HepG2 (cell line): ENCODE data around the gene TUBB4B. TPM values are rescaled to one million over a fixed set of nuclear protein-coding genes. Genes with fewer than 3 reads are reported as not detected.

ENCODE experiments used
- ETV6 ChIP-seq: sonication (generic); formaldehyde crosslinking; conservative IDR thresholded peaks from 2 replicates; pipeline ENCODE4 v1.4.0; 2020; ENCODE audit warnings: missing genetic modification reagents
- FIP1L1 ChIP-seq: fragments of 200-400 bp; formaldehyde crosslinking; IDR thresholded peaks from 2 replicates; pipeline ENCODE4 v1.6.1; 2018; ENCODE audit warnings: low read depth, mild to moderate bottlenecking, low read length, moderate library complexity, borderline replicate concordance; ENCODE audit not compliant: insufficient read depth
- HHEX ChIP-seq: IDR thresholded peaks from 2 replicates; pipeline ENCODE4 v1.6.1; 2016; ENCODE audit warnings: control low read depth
- HIC2 ChIP-seq: sonication (generic); formaldehyde crosslinking; IDR thresholded peaks from 2 replicates; pipeline ENCODE4 v1.9.0; 2022; ENCODE audit warnings: low read depth, missing genetic modification reagents
- MYC ChIP-seq: sonication (generic); formaldehyde crosslinking; IDR thresholded peaks from 2 replicates; pipeline ENCODE4 v1.9.0; 2021; ENCODE audit warnings: missing genetic modification reagents, borderline replicate concordance
- NFE2 ChIP-seq: sonication (generic); formaldehyde crosslinking; IDR thresholded peaks from 2 replicates; pipeline ENCODE4 v1.4.0; 2020; ENCODE audit warnings: missing genetic modification reagents
- PRPF4 ChIP-seq: fragments of 200-400 bp; formaldehyde crosslinking; IDR thresholded peaks from 2 replicates; pipeline ENCODE4 v1.6.1; 2016; ENCODE audit warnings: low read length, low read depth; ENCODE audit not compliant: poor library complexity, severe bottlenecking
- SRSF4 ChIP-seq: fragments of 200-400 bp; formaldehyde crosslinking; IDR thresholded peaks from one replicate; pipeline ENCODE4 v1.6.1; 2018; ENCODE audit warnings: mild to moderate bottlenecking, low read depth, low read length, moderate library complexity; ENCODE audit not compliant: poor library complexity, severe bottlenecking
- ZBTB44 ChIP-seq: sonication (generic); formaldehyde crosslinking; IDR thresholded peaks from 2 replicates; pipeline ENCODE4 v1.4.0; 2020; ENCODE audit warnings: missing genetic modification reagents
- ZFP41 ChIP-seq: sonication (generic); formaldehyde crosslinking; IDR thresholded peaks from 2 replicates; pipeline ENCODE4 v1.4.0; 2020; ENCODE audit warnings: mild to moderate bottlenecking, missing genetic modification reagents, borderline replicate concordance
- ZNF574 ChIP-seq: sonication (generic); formaldehyde crosslinking; IDR thresholded peaks from 2 replicates; pipeline ENCODE4 v1.4.0; 2020; ENCODE audit warnings: missing genetic modification reagents
- polyA plus RNA-seq, 8 experiments: library from polyadenylated mRNA; depleted of rRNA in 3 of 8; stranded (reverse) in 7 of 8; unstranded in 1 of 8; fragments of >200 nt; fragmentation: Illumina TruSeq in 4 of 8; extraction: Trizol in 4 of 8; gene quantifications; 2 replicates each; pipeline versions ENCODE4 v1.2.1 to v1.2.3, GENCODE V29; 2011 to 2016; ENCODE audit warnings: low read depth in 4 of 8, missing spikeins in 1 of 8, mixed read lengths in 1 of 8; ENCODE audit not compliant: insufficient read depth in 1 of 8
- total RNA-seq, 5 experiments: library from RNA; depleted of rRNA; stranded (reverse); fragments of >200 nt; fragmentation: Illumina TruSeq; extraction: Trizol; gene quantifications; 2 replicates each; pipeline ENCODE4 v1.2.3, GENCODE V29; 2016; ENCODE audit warnings: low read depth in 1 of 5

The TUBB4B gene
- total and polyA plus RNA-seq, 2 of the 13 experiments (the other 11 are each of a cell fraction or from before 2014, with no cell fraction given): 182 to 412 TPM

GRCh38 chr9:137241490-137242268, 592 bp downstream of the TUBB4B start (continued):
- no peak for TF ChIP-seq HIC2 (CRISPR knock-in tag)
- TF ChIP-seq PRPF4: no peak
- TF ChIP-seq FIP1L1: no peak
- TF ChIP-seq ZNF574: peak; percentile 63; the same call in 1 of the 2 replicates
- no peak for TF ChIP-seq NFE2
- no peak for TF ChIP-seq ETV6 (CRISPR knock-in tag)
- TF ChIP-seq ZFP41 (CRISPR knock-in tag): no peak; the same call in 1 of the 2 replicates
- TF ChIP-seq HHEX (CRISPR knock-in tag): no peak
- TF ChIP-seq ZBTB44: no peak
- no peak for TF ChIP-seq SRSF4
- no peak for TF ChIP-seq MYC (CRISPR knock-in tag)
